Erythroblast (primary cell): ENCODE data around the gene HYAL2.

Source experiments
- DNase-seq, 2 experiments: peaks; one replicate each; lab custom pipeline; 2025; lab: John Stamatoyannopoulos, UW
- GATA1 ChIP-seq: IDR thresholded peaks from 2 replicates; pipeline ENCODE4 v1.6.1; 2011; ENCODE audit warnings: low read depth, mild to moderate bottlenecking, control low read depth, low read length, moderate library complexity
- POLR2A ChIP-seq: IDR thresholded peaks from 2 replicates; pipeline ENCODE4 v1.6.1; 2011; ENCODE audit warnings: mild to moderate bottlenecking, low read length

Gene HYAL2

DNA sequence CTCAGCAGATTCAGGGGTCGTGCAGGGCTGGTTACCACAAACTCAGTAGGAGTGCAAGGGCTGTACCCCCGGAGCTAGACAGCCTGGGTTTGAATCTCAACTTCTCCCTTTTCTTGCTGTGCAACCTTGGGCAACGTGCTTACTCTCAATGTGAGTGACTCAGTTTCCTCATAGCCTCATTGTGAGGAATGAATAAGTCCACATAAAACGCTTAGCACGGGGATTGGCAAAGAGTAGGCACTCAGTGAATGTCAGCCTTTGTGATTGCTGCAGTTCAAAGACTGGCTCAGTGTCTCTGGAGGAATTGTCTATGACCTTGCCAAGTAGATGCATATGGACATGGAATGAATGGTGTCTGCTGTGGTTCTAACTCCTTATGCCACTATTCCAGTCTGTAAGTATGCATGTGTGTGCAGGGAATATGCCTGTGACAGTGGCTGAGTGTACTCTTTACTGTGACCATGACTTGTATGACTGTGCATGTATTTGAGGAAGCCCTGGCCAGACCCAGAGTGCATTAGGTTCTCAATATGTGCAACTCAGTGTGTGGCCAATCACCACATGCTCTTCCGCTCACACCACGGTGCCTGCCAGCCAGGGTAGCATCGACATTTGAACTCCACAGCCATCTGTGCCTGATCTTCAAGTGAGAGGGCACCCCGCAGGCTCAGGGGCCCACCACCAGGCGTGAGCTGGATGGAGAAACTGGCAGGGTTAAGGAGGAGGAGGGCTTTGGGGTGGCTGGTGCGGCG is 22.4 kb downstream of the HYAL2 start:
- peak; percentile 57 to 72 for DNase-seq
- TF ChIP-seq GATA1 (no peak), POLR2A (no peak)

- DNase-seq, result no peak
- no peak for TF ChIP-seq GATA1
- no peak for TF ChIP-seq POLR2A
These were observed 23.0 kb downstream of the HYAL2 start for GRCh38 chr3:50299638-50299928.

DNA sequence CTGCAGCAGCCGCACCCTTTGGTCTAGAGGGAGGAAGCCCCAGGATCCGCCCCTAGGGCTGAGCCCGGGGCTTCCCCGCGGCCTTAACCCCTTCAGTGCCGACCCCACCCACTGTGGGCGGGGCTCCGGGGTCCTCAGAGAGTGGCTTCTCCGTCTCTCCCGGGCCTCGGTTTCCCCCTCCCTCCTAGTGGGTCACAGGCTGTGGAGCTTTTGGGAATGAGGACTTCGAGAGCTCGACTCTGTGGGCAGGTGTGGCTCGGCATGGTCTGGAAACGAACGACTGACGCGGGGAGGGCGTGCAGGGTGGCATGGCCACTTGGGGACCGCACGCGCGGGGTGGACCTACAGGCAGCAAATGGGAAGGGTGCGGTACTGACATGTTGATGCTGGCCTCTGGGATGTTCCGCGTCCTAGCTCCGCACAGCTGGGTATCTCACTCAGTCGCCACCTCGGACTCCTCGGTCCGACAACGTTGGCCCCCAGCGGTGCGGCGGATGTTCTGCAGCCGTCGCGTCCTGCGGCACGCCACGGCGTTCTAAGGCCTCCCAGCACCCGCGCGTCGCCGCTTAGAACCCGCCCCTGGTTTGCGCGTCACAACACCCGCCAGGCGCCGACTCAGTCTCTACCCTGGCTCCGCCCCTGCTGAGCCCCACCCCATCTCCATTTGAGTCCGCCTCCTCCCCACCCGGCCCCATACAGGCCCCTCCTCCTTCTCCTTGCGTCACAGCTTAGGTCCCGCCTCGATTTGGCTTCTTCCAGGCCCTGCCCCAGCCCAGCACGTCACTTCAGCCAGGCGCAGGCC is 23.5 kb downstream of the HYAL2 start, which contains the start of the genes HYAL3 and NAA80:
Gene HYAL3 (minus strand): TSS at position 570 of the 802 bp plus-strand sequence. CDS start 3,803 bp downstream, outside the sequence.
Gene NAA80 (minus strand): TSS at position 570 of the 802 bp plus-strand sequence. CDS start 1,942 bp downstream, outside the sequence.
- peak; percentile 95 for TF ChIP-seq POLR2A
- no peak for TF ChIP-seq GATA1
- peak; percentile 100 for DNase-seq

DNA sequence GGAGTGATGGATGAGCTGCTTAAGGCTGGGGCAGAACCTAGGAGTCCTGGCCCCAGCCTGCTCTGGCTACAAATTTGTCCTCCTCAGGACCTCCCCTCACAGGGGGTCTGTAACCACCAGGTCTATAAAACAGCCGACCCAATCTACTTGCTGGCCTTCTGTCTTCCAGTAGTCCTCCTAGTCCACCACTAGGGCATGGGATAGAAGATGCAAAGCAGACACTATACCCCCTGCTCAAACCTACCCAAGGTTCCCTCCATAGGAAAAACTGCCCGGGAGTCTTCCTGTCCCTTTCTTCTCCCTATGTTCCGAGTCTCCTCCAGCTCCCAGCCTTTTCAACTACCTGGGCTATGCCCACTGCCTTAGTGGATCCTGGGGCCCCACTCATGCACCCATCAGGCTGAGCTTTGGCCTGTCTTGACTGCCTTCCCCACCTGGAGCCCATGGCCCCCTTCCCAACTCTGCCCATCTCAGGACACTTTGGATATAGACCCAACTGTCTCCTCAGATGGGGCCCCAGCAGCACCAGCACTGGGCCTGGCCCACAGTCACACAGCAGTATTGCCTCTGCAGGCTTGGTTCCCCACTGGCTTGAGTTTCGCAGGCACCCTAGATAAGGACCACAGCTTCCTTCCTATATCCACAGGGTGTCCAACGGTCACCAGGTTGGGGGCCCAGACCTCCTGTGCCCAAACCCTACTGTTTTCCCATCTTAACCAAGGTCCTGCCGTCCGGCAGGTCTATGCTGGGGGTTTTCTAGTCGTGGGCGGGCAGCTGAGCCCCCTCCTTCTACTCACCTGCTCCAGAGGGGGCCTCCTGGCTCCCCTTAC is 24.4 kb downstream of the HYAL2 start:
- TF ChIP-seq GATA1 (no peak), POLR2A (no peak)
- peak; percentile 52 to 62 for DNase-seq

DNA sequence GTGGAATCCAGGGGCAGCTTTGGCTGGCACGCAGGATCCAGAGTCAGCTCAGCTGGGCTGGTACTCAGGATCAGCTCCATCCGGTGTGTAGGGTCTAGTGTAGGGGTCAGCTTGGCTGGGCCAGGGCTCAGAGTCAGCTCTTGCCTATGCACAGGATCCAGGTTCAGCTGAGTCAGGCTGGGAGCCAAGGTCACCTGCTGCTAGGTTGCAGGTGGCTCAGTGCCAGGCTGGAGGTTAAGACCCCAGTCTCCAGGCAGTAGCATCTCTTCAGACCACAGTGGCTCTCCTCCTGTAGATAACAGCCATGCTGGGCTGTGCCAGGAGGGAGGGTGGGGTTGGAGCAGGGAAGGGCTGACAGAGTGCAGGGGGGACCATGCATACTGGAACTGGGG is 25.2 kb downstream of the HYAL2 start:
- no peak for TF ChIP-seq GATA1
- TF ChIP-seq POLR2A, result no peak
- DNase-seq, result peak; percentile 71 to 75

GRCh38 chr3:50296721-50297383 is 25.7 kb downstream of the HYAL2 start:
- DNase-seq, result no peak
- TF ChIP-seq POLR2A, result no peak
- no peak for TF ChIP-seq GATA1

GRCh38 chr3:50295553-50296431 is 26.8 kb downstream of the HYAL2 start:
- no peak for DNase-seq
- no peak for TF ChIP-seq GATA1
- peak; percentile 23 for TF ChIP-seq POLR2A

GRCh38 chr3:50294492-50295403 is 27.8 kb downstream of the HYAL2 start:
- peak; percentile 23 for TF ChIP-seq POLR2A
- TF ChIP-seq GATA1, result no peak
- no peak for DNase-seq

GRCh38 chr3:50294089-50294488 is 28.5 kb downstream of the HYAL2 start:
- TF ChIP-seq GATA1 (no peak), POLR2A (peak; percentile 2)
- no peak for DNase-seq

DNA sequence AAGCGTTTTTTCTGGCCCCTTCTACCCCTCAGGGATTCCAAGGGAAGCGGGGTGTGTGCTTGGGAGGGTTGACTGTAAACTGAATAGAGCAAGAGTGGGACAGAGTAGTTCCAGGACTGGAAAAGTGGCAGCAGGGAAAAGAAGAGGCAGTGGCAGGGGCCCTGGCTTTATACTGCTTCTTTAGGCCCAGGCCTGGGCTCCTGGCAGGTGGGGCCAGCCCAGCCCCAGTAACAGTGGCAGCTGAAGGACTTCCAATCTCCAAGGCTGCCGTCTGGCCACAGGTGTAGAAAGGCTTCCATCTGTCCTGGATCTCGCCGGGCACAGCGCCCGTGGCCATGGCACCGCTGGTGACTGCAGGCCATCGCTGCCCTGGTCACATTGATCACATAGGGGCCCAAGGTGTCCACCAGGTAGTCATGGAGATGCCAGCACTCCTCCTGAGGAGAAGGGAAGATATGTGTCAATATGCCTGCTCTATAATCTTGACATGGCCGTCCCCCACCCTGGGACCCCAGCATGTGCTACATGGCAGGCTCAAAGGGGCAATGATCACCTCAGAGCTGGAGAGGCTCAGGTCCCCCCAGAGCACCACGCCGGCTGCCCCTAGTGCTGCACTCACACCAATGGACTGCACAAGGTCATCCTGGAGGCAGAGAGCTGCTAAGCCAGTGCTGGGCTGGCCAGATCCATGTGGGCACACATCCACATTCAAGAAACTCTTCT is 29.3 kb downstream of the HYAL2 start:
- TF ChIP-seq GATA1 (no peak), POLR2A (no peak)
- no peak for DNase-seq
